GM06990 (cell line): ENCODE data around the gene FXYD2.

ENCODE experiments used
- DNase-seq: peaks from one replicate; pipeline ENCODE4 v3.0.0-alpha.2; 2011; ENCODE audit not compliant: insufficient read length; ENCODE audit errors: extremely low read depth
- H3K27me3 ChIP-seq: replicated peaks from 2 replicates; pipeline ENCODE4 v1.6.0; 2011; ENCODE audit warnings: low read length; ENCODE audit not compliant: control insufficient read depth, insufficient read depth
- H3K36me3 ChIP-seq: 2 replicates; pipeline ENCODE4 v1.5.1; 2011; ENCODE audit warnings: low read length; ENCODE audit not compliant: control insufficient read depth, insufficient read depth
- H3K4me3 ChIP-seq: replicated peaks from 2 replicates; pipeline ENCODE4 v1.5.1; 2011; ENCODE audit warnings: low read depth, mild to moderate bottlenecking, control low read depth, low read length
- TF ChIP-seq, protein P1 (sequence below): IDR thresholded peaks from 2 replicates; pipeline ENCODE4 v1.5.1; 2011; ENCODE audit warnings: low read length, control low read depth, mild to moderate bottlenecking, inconsistent platforms; ENCODE audit not compliant: insufficient read depth, poor library complexity, severe bottlenecking

FXYD2 gene

DNA sequence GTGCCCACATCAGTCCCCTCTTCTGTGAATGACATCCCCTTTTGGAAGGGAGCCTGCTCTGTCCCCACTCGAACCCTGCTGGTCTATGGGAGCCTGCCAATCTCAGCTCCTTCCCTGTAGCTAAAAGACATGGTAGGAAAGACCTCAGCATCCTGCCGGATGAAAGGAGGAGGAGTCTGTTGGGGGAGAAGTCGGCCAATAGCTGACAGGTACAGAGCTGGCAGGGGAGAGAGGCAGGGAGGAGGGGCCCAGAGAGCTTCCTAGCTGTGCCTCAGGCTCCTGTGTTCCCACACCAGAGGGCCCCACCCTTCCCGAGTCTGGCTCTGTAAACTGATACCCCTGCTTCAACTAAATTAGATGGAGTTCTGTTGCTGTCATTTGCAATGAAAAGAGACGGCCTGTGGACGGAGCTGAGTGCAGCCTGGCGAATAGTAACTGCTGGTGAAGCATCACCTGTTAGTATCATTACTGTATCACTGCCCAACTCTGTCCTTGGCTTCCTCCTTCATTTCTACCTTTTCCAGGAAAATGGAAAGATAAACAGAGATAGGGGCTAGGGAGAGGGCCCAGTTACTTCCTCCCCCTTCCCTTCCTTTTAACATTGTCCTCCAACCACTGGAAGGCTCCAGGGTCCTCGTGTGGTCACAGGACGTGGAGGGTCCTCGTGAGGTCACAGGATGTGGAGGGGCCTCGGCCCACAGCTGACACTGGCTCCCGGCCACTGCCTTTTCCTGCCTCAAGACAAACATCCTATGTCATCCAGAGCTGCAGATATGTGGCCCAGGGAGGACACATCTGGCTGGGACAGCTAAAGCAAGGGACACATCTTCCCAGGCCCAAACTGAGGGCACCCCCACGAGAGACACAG is 36.8 kb upstream of the FXYD2 start:
- Histone ChIP-seq H3K36me3 (no peaks in the 10 kb centered on the region), H3K27me3 (peaks cover 3% of the 10 kb centered on the region), H3K4me3 (no peak overlapping the region)
- TF ChIP-seq, protein P1, sequence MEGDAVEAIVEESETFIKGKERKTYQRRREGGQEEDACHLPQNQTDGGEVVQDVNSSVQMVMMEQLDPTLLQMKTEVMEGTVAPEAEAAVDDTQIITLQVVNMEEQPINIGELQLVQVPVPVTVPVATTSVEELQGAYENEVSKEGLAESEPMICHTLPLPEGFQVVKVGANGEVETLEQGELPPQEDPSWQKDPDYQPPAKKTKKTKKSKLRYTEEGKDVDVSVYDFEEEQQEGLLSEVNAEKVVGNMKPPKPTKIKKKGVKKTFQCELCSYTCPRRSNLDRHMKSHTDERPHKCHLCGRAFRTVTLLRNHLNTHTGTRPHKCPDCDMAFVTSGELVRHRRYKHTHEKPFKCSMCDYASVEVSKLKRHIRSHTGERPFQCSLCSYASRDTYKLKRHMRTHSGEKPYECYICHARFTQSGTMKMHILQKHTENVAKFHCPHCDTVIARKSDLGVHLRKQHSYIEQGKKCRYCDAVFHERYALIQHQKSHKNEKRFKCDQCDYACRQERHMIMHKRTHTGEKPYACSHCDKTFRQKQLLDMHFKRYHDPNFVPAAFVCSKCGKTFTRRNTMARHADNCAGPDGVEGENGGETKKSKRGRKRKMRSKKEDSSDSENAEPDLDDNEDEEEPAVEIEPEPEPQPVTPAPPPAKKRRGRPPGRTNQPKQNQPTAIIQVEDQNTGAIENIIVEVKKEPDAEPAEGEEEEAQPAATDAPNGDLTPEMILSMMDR = no peak
- no peak for DNase-seq

DNA sequence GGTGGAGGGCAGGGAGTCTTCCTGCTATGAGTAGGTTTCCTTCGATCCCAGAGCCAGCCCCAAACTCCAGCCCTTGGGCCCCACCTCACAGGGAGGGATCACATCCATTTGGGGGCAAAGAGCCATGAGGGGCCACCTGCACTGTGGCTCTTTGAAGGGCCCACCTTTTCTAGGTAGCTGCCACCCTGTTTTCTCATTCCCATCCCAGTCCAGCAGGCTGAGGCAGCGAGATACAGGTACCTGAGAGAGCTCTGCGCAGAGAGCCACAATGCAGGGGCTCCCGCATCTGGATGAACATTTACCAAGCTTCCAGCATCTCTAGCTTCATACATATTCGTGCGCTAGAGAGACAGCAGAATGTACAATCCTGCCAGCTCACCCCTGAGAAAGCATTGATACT is 35.6 kb upstream of the FXYD2 start:
- Histone ChIP-seq H3K36me3 (no peaks in the 10 kb centered on the region), H3K4me3 (no peak overlapping the region), H3K27me3 (peaks cover 3% of the 10 kb centered on the region)
- DNase-seq = no peak
- TF ChIP-seq, protein P1 = no peak

DNA sequence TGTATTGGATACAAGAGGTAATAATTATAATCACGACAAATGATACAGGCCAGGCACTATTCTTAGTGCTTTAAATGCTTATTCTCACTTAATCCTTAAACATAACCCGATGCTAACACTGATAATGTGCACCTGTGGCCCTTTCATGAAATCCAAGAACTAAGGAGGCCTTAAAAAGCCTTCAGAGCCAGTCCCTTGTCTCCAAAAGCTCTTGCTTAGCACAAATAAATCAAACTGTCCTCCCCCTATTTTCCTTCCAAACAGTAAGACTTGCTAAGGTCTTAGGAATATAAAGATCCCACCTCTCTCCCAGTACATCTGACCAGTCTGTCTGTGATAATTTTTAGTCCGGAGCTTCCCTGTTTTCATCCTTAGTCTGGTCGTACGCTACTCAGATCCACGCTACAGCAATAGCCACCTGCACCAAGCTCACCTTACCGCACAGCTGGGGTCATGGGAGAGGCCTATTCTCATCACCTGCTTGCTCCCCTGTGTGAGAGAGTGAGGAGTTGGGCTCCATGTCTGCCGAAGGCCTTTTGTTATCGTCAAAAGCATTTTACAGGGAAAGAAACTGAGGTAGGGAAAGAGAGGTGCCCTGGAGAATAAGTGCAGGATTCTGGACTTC is 35.1 kb upstream of the FXYD2 start:
- H3K27me3 ChIP-seq = peaks cover 3% of the 10 kb centered on the region
- no peaks in the 10 kb centered on the region for H3K36me3 ChIP-seq
- no peak overlapping the region for H3K4me3 ChIP-seq
- no peak for DNase-seq
- TF ChIP-seq, protein P1 = no peak

DNA sequence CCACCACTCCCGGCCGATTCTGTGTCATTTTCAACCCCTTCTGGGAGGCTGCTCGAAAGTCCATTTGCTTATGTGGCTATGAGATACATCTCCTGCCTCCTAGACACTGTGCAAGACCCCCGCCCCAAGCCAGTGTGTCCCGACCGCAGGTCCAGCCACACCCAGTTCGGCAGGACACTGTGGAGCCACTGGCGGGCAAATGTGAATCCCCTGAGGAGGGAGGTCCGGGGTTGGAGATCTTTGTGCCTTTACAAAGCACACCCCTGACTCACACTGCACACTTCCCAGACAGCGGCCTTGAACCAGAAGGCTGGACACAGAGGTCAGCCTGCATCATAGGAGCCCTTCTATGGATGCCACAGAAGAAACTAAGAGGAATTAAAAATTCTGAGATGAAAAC is 34.5 kb upstream of the FXYD2 start:
- TF ChIP-seq, protein P1 = no peak
- no peak overlapping the region for H3K4me3 ChIP-seq
- no peak for DNase-seq
- peaks cover 3% of the 10 kb centered on the region for H3K27me3 ChIP-seq
- no peaks in the 10 kb centered on the region for H3K36me3 ChIP-seq

DNA sequence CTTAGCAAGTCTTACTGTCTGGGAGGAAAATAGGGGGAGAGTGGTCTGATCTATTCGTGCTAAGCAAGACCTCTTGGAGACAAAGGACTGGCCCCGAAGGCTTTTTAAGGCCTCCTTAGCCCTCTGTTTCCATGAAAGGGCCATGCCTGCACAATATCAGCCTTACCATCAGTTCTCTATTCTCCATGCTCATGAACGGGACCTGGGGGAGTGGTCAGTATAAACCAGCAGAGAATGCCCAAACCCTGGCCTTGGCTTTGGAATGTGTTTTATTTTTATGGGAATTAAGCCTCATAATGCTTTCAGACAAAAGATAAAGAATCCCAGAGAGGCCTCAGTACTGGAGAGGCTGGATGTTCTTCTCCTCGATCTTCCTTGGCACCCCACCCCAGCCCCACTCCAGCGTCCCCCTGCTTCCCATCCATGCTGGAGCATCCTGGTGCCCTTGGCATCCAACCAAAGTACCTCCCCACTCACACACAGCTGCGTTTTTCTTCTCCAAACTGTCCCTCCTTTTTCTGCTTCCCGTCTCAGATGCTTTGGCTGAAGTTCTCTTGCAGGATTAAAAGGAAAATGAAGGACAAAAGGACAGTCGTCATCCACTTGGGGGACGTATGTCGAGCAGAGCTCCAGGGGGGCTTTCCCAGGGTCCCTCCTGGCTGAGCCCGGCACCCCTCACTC is 33.3 kb upstream of the FXYD2 start:
- peaks cover 3% of the 10 kb centered on the region for H3K27me3 ChIP-seq
- no peak for DNase-seq
- TF ChIP-seq, protein P1 = no peak
- H3K36me3 ChIP-seq = no peaks in the 10 kb centered on the region
- H3K4me3 ChIP-seq = no peak overlapping the region
